ENCODE measurements around the gene CLEC16A.

DNA sequence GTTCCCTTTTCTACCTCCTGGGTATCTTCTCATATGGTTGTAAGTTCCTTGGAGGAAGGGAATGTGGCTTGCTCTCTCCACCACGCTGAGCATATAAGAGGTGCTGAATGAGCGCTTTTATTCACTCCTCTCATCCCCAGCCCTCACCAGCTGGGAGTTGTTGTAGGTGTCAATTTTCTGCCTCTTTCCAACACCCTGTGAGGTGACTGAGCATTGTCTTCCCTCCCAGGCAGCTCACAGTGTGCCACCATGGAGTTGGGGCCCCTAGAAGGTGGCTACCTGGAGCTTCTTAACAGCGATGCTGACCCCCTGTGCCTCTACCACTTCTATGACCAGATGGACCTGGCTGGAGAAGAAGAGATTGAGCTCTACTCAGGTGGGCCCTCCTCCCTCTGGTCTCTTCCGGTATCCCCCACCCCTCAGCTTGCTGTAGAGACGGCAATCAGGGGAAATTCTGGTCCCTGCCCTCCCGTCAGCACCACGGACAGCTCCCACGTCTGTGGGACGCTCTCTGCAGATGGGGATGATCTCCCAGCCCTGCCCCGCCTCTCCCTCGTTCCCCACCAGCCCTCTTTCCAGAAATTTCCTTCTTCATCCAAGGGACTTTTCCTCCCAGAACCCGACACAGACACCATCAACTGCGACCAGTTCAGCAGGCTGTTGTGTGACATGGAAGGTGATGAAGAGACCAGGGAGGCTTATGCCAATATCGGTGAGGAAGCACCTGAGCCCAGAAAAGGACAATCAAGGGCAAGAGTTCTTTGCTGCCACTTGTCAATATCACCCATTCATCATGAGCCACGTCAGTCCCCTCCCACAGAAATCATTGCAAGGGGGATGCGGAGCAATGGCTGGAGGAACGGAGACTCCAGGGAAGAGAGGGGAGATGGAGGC, 49.1 kb upstream of the CLEC16A start:
- TF ChIP-seq, protein P1, sequence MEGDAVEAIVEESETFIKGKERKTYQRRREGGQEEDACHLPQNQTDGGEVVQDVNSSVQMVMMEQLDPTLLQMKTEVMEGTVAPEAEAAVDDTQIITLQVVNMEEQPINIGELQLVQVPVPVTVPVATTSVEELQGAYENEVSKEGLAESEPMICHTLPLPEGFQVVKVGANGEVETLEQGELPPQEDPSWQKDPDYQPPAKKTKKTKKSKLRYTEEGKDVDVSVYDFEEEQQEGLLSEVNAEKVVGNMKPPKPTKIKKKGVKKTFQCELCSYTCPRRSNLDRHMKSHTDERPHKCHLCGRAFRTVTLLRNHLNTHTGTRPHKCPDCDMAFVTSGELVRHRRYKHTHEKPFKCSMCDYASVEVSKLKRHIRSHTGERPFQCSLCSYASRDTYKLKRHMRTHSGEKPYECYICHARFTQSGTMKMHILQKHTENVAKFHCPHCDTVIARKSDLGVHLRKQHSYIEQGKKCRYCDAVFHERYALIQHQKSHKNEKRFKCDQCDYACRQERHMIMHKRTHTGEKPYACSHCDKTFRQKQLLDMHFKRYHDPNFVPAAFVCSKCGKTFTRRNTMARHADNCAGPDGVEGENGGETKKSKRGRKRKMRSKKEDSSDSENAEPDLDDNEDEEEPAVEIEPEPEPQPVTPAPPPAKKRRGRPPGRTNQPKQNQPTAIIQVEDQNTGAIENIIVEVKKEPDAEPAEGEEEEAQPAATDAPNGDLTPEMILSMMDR (IDR thresholded peaks at IDR 0.05), result no peak
- TF ChIP-seq POLR2A (IDR thresholded peaks at IDR 0.05), result no peak
